ENCODE measurements around the gene VGLL3. TPM values are rescaled to one million over a fixed set of nuclear protein-coding genes. Genes with fewer than 3 reads are reported as not detected.

Gene VGLL3
- total RNA-seq, 1 experiment from 2014 or later = 0.10 TPM

DNA sequence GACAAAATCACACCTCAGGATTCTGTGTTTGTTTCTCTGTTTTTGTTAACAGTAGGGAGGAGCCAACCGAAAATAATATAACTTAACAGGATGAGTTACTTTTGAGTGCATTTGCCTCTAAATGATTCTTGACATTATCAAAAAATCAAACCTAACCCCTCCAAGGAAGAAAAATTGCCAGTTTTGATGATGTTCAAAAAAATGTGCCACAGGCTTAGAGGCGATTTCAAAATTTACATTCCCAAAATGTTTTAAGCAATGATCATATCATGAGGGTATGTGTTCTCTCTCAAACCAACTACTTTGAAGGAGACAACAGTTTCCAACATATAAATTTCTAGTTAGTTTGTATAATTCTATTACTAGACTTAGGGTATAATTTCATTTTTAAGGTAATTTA lies 6.7 kb downstream of the VGLL3 start:
- Histone ChIP-seq H2AFZ (ENCODE audit: low read depth, low read length, poor library complexity, severe bottlenecking) (no peak overlapping the region), H3K27me3 (ENCODE audit: insufficient read depth, low read length) (0 out of 2 replicates have a peak, but pooled peaks cover 5% of the 10 kb centered on the region), H4K20me1 (ENCODE audit: insufficient read depth) (no peaks in the 10 kb centered on the region; the same call in 1 of the 2 replicates), H3K79me2 (ENCODE audit: insufficient read depth, low read length) (no peaks in the 10 kb centered on the region), H3K9ac (ENCODE audit: low read length) (no peak overlapping the region), H3K9me3 (ENCODE audit: control insufficient read depth in 1 of 2, insufficient read depth in 1 of 2, low read depth in 1 of 2, low read length in 2 of 2) (no peaks in the 10 kb centered on the region), H3K36me3 (ENCODE audit: control insufficient read depth in 1 of 2, insufficient read depth in 2 of 2, low read length in 2 of 2) (no peaks in the 10 kb centered on the region), H3K27ac (ENCODE audit: low read depth, low read length) (no peak overlapping the region), H3K4me2 (ENCODE audit: low read length) (no peak overlapping the region), H3K4me3 (replicated peaks in 1 of 2; ENCODE audit: low read depth in 1 of 2, low read length in 2 of 2) (no peak overlapping the region), H3K4me1 (ENCODE audit: control insufficient read depth in 1 of 2, insufficient read depth in 2 of 2, low read length in 2 of 2) (0 out of 4 replicates have a peak, but pooled peaks cover 0 to 5% of the 10 kb centered on the region in 2 experiments), H3K9me2 (ENCODE audit: insufficient read depth) (no peaks in the 10 kb centered on the region)
- DNase-seq (ENCODE audit: low read depth, low spot score) (no peak), ATAC-seq (no peak)
- ChIA-PET CTCF (no interaction called here), RAD21 (ENCODE audit: low non-redundant PET in 1 of 2, low total read pairs in 2 of 2, uncharacterized antibody in 2 of 2, unreplicated experiment in 2 of 2) (no interaction called here), POLR2A (no interaction called here)
- BruUV-seq (replicated peaks) = no TSS peak
- intact Hi-C loops (cut with micrococcal nuclease) = no loop called here
- TF ChIP-seq ZNF274 (IDR thresholded peaks at IDR 0.05; ENCODE audit: low read depth, low read length) (no peak), RAD21 (IDR thresholded peaks at IDR 0.05; ENCODE audit: low read depth) (no peak), EZH2 (IDR thresholded peaks at IDR 0.05) (no peak), CEBPB (IDR thresholded peaks at IDR 0.05; ENCODE audit: low read depth) (no peak), SP1 (IDR thresholded peaks at IDR 0.05; ENCODE audit: low read depth) (no peak)

DNA sequence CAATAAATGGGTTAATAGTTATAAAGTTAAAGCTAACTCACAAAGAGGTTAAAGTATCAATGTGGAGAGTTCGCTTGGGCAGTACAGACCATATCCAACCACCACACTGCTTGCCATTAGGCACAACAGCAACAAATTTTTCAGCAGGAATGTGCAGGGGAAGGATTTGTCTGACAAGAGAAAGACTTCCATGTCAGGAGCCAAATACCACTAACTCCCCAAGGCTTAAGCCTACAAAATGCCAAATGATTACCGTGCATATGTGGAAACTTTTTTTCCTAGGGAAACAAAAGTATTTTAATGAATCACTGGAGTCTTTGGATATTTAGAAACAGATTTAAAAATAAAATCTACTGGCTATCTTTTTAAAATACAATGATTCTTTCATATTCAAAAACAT lies 8.1 kb downstream of the VGLL3 start:
- DNase-seq (ENCODE audit: low read depth, low spot score) = no peak
- Histone ChIP-seq H3K27me3 (ENCODE audit: insufficient read depth, low read length) (0 out of 2 replicates have a peak, but pooled peaks cover 5% of the 10 kb centered on the region), H3K9ac (ENCODE audit: low read length) (no peak overlapping the region), H3K4me3 (replicated peaks in 1 of 2; ENCODE audit: low read depth in 1 of 2, low read length in 2 of 2) (no peak overlapping the region), H2AFZ (ENCODE audit: low read depth, low read length, poor library complexity, severe bottlenecking) (no peak overlapping the region), H4K20me1 (ENCODE audit: insufficient read depth) (no peaks in the 10 kb centered on the region; the same call in 1 of the 2 replicates), H3K9me3 (ENCODE audit: control insufficient read depth in 1 of 2, insufficient read depth in 1 of 2, low read depth in 1 of 2, low read length in 2 of 2) (no peaks in the 10 kb centered on the region), H3K4me2 (ENCODE audit: low read length) (no peak overlapping the region), H3K27ac (ENCODE audit: low read depth, low read length) (no peak overlapping the region), H3K36me3 (ENCODE audit: control insufficient read depth in 1 of 2, insufficient read depth in 2 of 2, low read length in 2 of 2) (no peaks in the 10 kb centered on the region), H3K4me1 (ENCODE audit: control insufficient read depth in 1 of 2, insufficient read depth in 2 of 2, low read length in 2 of 2) (no peaks in the 10 kb centered on the region), H3K79me2 (ENCODE audit: insufficient read depth, low read length) (no peaks in the 10 kb centered on the region), H3K9me2 (ENCODE audit: insufficient read depth) (no peaks in the 10 kb centered on the region)
- ChIA-PET POLR2A (no interaction called here), RAD21 (ENCODE audit: low non-redundant PET in 1 of 2, low total read pairs in 2 of 2, uncharacterized antibody in 2 of 2, unreplicated experiment in 2 of 2) (no interaction called here), CTCF (no interaction called here)
- intact Hi-C loops (cut with micrococcal nuclease) = no loop called here
- TF ChIP-seq, protein P1, sequence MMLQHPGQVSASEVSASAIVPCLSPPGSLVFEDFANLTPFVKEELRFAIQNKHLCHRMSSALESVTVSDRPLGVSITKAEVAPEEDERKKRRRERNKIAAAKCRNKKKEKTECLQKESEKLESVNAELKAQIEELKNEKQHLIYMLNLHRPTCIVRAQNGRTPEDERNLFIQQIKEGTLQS (IDR thresholded peaks at IDR 0.05) = no peak
- no peak for TF ChIP-seq POLR2A (IDR thresholded peaks at IDR 0.05; ENCODE audit: borderline replicate concordance, extremely low read depth, insufficient read depth, insufficient read length)
- TF ChIP-seq YY1 (IDR thresholded peaks at IDR 0.05; ENCODE audit: extremely low read depth, insufficient replicate concordance, low read depth, low read length) = no peak
- TF ChIP-seq FOSL1 (IDR thresholded peaks at IDR 0.05; ENCODE audit: low read depth) = no peak
- no peak for TF ChIP-seq SRF (IDR thresholded peaks at IDR 0.05; ENCODE audit: low read depth)
- TF ChIP-seq ZNF274 (IDR thresholded peaks at IDR 0.05; ENCODE audit: low read depth, low read length) = no peak
- TF ChIP-seq, protein P2, sequence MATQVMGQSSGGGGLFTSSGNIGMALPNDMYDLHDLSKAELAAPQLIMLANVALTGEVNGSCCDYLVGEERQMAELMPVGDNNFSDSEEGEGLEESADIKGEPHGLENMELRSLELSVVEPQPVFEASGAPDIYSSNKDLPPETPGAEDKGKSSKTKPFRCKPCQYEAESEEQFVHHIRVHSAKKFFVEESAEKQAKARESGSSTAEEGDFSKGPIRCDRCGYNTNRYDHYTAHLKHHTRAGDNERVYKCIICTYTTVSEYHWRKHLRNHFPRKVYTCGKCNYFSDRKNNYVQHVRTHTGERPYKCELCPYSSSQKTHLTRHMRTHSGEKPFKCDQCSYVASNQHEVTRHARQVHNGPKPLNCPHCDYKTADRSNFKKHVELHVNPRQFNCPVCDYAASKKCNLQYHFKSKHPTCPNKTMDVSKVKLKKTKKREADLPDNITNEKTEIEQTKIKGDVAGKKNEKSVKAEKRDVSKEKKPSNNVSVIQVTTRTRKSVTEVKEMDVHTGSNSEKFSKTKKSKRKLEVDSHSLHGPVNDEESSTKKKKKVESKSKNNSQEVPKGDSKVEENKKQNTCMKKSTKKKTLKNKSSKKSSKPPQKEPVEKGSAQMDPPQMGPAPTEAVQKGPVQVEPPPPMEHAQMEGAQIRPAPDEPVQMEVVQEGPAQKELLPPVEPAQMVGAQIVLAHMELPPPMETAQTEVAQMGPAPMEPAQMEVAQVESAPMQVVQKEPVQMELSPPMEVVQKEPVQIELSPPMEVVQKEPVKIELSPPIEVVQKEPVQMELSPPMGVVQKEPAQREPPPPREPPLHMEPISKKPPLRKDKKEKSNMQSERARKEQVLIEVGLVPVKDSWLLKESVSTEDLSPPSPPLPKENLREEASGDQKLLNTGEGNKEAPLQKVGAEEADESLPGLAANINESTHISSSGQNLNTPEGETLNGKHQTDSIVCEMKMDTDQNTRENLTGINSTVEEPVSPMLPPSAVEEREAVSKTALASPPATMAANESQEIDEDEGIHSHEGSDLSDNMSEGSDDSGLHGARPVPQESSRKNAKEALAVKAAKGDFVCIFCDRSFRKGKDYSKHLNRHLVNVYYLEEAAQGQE (IDR thresholded peaks at IDR 0.05; ENCODE audit: low read depth) = no peak
- TF ChIP-seq, protein P3, sequence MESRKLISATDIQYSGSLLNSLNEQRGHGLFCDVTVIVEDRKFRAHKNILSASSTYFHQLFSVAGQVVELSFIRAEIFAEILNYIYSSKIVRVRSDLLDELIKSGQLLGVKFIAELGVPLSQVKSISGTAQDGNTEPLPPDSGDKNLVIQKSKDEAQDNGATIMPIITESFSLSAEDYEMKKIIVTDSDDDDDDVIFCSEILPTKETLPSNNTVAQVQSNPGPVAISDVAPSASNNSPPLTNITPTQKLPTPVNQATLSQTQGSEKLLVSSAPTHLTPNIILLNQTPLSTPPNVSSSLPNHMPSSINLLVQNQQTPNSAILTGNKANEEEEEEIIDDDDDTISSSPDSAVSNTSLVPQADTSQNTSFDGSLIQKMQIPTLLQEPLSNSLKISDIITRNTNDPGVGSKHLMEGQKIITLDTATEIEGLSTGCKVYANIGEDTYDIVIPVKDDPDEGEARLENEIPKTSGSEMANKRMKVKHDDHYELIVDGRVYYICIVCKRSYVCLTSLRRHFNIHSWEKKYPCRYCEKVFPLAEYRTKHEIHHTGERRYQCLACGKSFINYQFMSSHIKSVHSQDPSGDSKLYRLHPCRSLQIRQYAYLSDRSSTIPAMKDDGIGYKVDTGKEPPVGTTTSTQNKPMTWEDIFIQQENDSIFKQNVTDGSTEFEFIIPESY (IDR thresholded peaks at IDR 0.05; ENCODE audit: extremely low read depth, insufficient replicate concordance, low read length) = no peak
- no TSS peak for BruUV-seq (replicated peaks)
- ATAC-seq = no peak
